NT2/D1 (cell line): ENCODE data around the gene TPK1.

Source experiments
- SUZ12 ChIP-seq: IDR thresholded peaks from 2 replicates; pipeline ENCODE4 v1.6.1; 2011; ENCODE audit not compliant: insufficient read length, insufficient read depth; ENCODE audit errors: extremely low read depth
- YY1 ChIP-seq: IDR thresholded peaks from 2 replicates; pipeline ENCODE4 v1.6.1; 2011; ENCODE audit not compliant: insufficient read length, insufficient read depth
- ZNF274 ChIP-seq: IDR thresholded peaks from 2 replicates; pipeline ENCODE4 v1.6.1; 2011; ENCODE audit warnings: mild to moderate bottlenecking, low read depth, low read length

GRCh38 chr7:144665689-144666381 lies 170.0 kb downstream of the TPK1 start:
- TF ChIP-seq YY1 (no peak), SUZ12 (no peak), ZNF274 (no peak)
